Measurements from ENCODE around the gene CEP170B.

CEP170B gene

GRCh38 chr14:104894331-104895206 is 29.5 kb downstream of the CEP170B start:
- Histone ChIP-seq H4K20me1 (no peaks in the 10 kb centered on the region), H3K4me2 (peak overlapping the region; percentile 70), H3K4me1 (peaks cover 55% of the 10 kb centered on the region), H3K9me3 (no peaks in the 10 kb centered on the region), H3K36me3 (no peaks in the 10 kb centered on the region), H3K4me3 (no peak overlapping the region), H3K27ac (peak overlapping the region; percentile 30; the same call in 1 of the 2 replicates), H3K9ac (no peak overlapping the region), H3K27me3 (no peaks in the 10 kb centered on the region)
- no peak for TF ChIP-seq Cebpa-rat (IDR thresholded peaks at IDR 0.05)

DNA sequence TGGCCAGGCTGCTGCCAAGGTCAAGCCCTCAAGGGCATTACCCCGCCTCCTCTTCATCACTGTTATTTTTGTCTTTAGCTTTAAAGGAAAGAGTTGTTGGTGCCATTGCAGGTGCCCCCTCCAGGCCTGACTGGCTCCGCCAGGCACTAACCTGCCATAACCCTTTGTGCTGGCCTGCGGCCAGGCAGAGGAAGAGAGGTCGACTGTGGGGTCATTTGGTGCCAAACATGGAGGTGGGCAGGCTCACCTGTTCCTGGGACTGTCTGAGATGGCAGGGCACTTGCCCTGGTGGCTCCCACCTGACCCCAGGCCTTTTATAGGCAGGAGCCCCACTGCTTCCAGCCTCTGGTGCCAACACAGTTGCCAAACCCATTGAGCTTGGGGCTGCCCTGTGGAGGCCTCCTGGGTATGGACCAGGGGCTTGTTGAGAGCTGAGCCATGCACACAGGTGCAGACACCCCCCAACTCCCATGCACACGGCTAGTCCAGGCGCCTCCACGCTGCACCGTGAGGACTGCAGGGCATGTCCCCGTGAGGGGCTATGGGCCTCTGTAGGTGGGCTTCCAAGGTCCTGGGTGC is 30.2 kb downstream of the CEP170B start:
- no peak for TF ChIP-seq Cebpa-rat (IDR thresholded peaks at IDR 0.05)
- no peak overlapping the region for H3K9ac ChIP-seq
- no peaks in the 10 kb centered on the region for H3K36me3 ChIP-seq
- H3K9me3 ChIP-seq, result no peaks in the 10 kb centered on the region
- H3K27me3 ChIP-seq, result no peaks in the 10 kb centered on the region
- peak overlapping the region; percentile 33; the same call in 1 of the 2 replicates for H3K27ac ChIP-seq
- peak overlapping the region; percentile 70 for H3K4me2 ChIP-seq
- no peaks in the 10 kb centered on the region for H4K20me1 ChIP-seq
- no peak overlapping the region for H3K4me3 ChIP-seq
- peaks cover 55% of the 10 kb centered on the region for H3K4me1 ChIP-seq

DNA sequence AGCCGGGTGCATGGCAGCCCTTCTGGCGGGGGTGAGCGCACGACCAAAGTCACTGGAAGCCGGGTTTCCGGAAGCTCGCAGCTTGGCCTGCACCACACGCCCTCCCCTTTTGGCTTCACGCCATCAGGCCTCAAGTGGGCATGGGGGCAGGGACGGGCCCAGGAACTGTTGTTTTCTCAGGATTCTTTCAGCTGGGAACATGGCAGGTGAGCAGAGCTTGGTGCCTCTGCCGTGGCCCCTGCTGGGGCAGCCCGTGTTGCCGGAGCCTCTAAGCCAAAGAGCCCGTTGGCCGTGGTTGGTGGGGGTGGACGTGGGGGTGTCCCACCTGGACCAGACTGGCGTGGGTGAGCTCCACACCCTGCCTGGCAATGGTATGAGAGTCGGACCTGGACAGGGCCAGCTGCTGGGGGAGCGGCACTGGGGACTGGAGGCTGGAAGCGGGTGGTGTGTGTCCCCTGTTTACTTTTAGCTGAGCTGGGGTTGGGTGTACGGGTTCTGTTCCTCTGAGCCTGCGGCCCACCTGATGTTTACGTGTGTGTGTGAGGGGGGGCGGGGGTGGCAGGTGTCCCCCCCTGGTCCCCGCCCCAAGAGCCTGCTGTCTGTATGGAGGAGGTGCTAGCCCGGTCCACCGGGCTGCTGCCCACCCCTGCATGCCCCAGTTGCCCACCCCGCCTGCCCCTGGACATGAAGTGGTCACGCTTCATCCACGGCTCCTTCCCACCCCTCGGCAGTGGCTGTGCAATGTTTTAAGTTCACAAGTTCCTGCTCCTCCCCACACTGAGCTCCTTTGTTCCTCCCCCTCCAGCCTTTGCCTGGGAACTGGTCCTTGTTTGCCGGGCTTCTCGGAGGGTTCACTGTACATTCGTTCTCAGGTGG is 31.0 kb downstream of the CEP170B start:
- H3K4me1 ChIP-seq, result peaks cover 55% of the 10 kb centered on the region
- H3K4me3 ChIP-seq, result no peak overlapping the region
- no peak overlapping the region for H3K9ac ChIP-seq
- no peaks in the 10 kb centered on the region for H4K20me1 ChIP-seq
- H3K36me3 ChIP-seq, result no peaks in the 10 kb centered on the region
- peak overlapping the region; percentile 33 for H3K27ac ChIP-seq
- H3K4me2 ChIP-seq, result peak overlapping the region; percentile 70
- no peaks in the 10 kb centered on the region for H3K9me3 ChIP-seq
- no peak for TF ChIP-seq Cebpa-rat (IDR thresholded peaks at IDR 0.05)
- no peaks in the 10 kb centered on the region for H3K27me3 ChIP-seq

- TF ChIP-seq Cebpa-rat (IDR thresholded peaks at IDR 0.05), result no peak
- Histone ChIP-seq H3K4me2 (no peak overlapping the region), H3K4me3 (no peak overlapping the region), H3K36me3 (no peaks in the 10 kb centered on the region), H3K27ac (0 out of 2 replicates have a peak overlapping the region, but pooled peaks have one; percentile 6), H3K9me3 (no peaks in the 10 kb centered on the region), H4K20me1 (no peaks in the 10 kb centered on the region), H3K9ac (no peak overlapping the region), H3K4me1 (peaks cover 53% of the 10 kb centered on the region), H3K27me3 (no peaks in the 10 kb centered on the region)
These were observed 32.5 kb downstream of the CEP170B start for GRCh38 chr14:104897330-104898194.

- Histone ChIP-seq H3K27ac (0 out of 2 replicates have a peak overlapping the region, but pooled peaks have one; percentile 6), H3K4me3 (no peak overlapping the region), H3K9me3 (no peaks in the 10 kb centered on the region), H4K20me1 (no peaks in the 10 kb centered on the region), H3K27me3 (no peaks in the 10 kb centered on the region), H3K4me1 (peaks cover 50% of the 10 kb centered on the region), H3K36me3 (no peaks in the 10 kb centered on the region), H3K4me2 (no peak overlapping the region), H3K9ac (no peak overlapping the region)
- no peak for TF ChIP-seq Cebpa-rat (IDR thresholded peaks at IDR 0.05)
These were observed 33.1 kb downstream of the CEP170B start for GRCh38 chr14:104898195-104898558.

GRCh38 chr14:104898870-104899510 is 33.9 kb downstream of the CEP170B start:
- H4K20me1 ChIP-seq, result no peaks in the 10 kb centered on the region
- no peaks in the 10 kb centered on the region for H3K9me3 ChIP-seq
- no peaks in the 10 kb centered on the region for H3K36me3 ChIP-seq
- H3K4me3 ChIP-seq, result no peak overlapping the region
- no peak overlapping the region for H3K4me2 ChIP-seq
- TF ChIP-seq Cebpa-rat (IDR thresholded peaks at IDR 0.05), result no peak
- H3K4me1 ChIP-seq, result peaks cover 50% of the 10 kb centered on the region
- no peaks in the 10 kb centered on the region for H3K27me3 ChIP-seq
- H3K9ac ChIP-seq, result no peak overlapping the region
- no peak overlapping the region for H3K27ac ChIP-seq

DNA sequence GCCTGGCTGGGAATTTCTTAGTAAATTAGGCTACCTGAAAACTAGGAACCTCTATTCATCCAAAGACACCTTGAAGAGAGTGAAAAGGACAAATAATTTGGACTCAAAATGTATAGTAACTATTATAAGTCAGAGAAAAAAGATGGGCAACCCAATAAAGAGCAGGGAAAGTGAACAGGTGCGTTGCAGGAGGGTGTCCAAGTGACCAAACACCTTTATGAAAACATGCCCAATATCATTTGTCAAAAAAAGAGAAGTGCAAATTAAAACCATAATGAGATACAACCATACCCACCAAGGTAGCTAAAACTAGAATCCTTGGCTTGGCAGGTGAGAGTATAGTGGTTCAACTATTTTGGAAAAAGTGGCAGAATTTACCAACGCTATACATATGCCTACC is 34.7 kb downstream of the CEP170B start:
- Histone ChIP-seq H3K9ac (no peak overlapping the region), H3K4me1 (peaks cover 50% of the 10 kb centered on the region), H3K4me3 (no peak overlapping the region), H3K9me3 (no peaks in the 10 kb centered on the region), H3K36me3 (no peaks in the 10 kb centered on the region), H3K27ac (no peak overlapping the region), H3K4me2 (no peak overlapping the region), H4K20me1 (no peaks in the 10 kb centered on the region), H3K27me3 (no peaks in the 10 kb centered on the region)
- TF ChIP-seq Cebpa-rat (IDR thresholded peaks at IDR 0.05), result no peak

DNA sequence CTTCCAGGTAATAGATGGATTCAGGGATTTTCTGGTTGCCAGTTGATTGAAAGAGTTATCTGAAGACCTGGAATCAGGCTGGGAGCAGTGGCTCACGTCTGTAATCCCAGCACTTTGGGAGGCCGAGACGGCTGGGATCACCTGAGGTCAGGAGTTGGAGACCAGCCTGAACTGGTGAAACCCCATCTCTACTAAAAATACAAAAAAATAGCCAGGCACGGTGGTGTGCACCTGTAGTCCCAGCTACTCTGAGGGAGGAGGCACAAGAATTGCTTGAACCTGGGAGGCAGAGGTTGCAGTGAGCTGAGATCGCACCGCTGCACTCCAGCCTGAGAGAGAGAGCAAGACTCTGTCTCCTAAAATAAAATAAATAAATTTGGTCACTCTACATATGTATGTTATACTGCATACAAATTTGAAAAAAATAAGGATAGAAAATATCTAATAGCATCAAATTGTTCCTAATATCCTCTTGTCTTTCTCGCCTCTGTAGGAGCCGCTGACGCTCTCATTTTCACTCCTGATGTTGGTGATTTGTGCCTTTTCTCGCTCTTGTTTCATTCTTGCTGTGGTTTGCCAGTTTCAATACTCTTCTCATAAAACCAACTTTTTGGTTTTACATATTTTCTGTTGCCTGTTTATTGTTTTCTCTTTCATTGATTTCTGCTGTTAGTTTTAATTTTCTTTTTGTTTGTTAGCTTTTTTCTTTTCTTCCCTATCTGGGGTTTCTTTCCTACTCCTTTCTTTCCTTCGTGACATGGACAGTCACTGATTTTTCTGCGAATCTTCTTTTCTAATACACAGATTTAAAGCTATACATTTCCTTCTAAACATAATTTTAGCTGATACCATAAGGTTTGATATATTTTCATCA is 35.8 kb downstream of the CEP170B start:
- no peak overlapping the region for H3K4me3 ChIP-seq

More for the DNA sequence above, 35.8 kb downstream of the CEP170B start:
- Histone ChIP-seq H3K36me3 (no peaks in the 10 kb centered on the region), H3K4me2 (no peak overlapping the region), H3K9ac (no peak overlapping the region), H3K9me3 (no peaks in the 10 kb centered on the region), H3K4me1 (peaks cover 47% of the 10 kb centered on the region), H3K27me3 (no peaks in the 10 kb centered on the region), H3K27ac (no peak overlapping the region), H4K20me1 (no peaks in the 10 kb centered on the region)
- no peak for TF ChIP-seq Cebpa-rat (IDR thresholded peaks at IDR 0.05)

Measured in BLaER1 (cell line).